Parathyroid adenoma (tissue), 2 donors: Measurements from ENCODE around the gene CLSTN2.

Experiments
- H2AFZ ChIP-seq: fragments of 300-600 bp; sonication (generic); one replicate; pipeline ENCODE4 v1.7.0; 2017; ENCODE audit warnings: antibody characterized with exemption, mild to moderate bottlenecking
- H3K27ac ChIP-seq: fragments of 300-600 bp; sonication (generic); one replicate; pipeline ENCODE4 v1.7.0; 2017
- H3K27me3 ChIP-seq: fragments of 300-600 bp; sonication (generic); one replicate; pipeline ENCODE4 v1.7.0; 2017; ENCODE audit warnings: low read length; ENCODE audit not compliant: control insufficient read depth, insufficient read depth
- H3K36me3 ChIP-seq: fragments of 300-600 bp; sonication (generic); one replicate; pipeline ENCODE4 v1.7.0; 2017; ENCODE audit warnings: low read length; ENCODE audit not compliant: control insufficient read depth, insufficient read depth
- H3K4me1 ChIP-seq: fragments of 300-600 bp; sonication (generic); one replicate; pipeline ENCODE4 v1.7.0; 2017; ENCODE audit warnings: control low read depth
- H3K4me2 ChIP-seq: fragments of 300-600 bp; sonication (generic); one replicate; pipeline ENCODE4 v1.7.0; 2017; ENCODE audit warnings: low read length
- H3K4me3 ChIP-seq: fragments of 300-600 bp; sonication (generic); one replicate; pipeline ENCODE4 v1.7.0; 2017; ENCODE audit warnings: low read depth, low read length
- H3K79me2 ChIP-seq: fragments of 300-600 bp; sonication (generic); one replicate; pipeline ENCODE4 v1.7.0; 2017; ENCODE audit warnings: control low read depth
- H3K9ac ChIP-seq: fragments of 300-600 bp; sonication (generic); one replicate; pipeline ENCODE4 v1.7.0; 2017; ENCODE audit warnings: mild to moderate bottlenecking
- H3K9me3 ChIP-seq: fragments of 300-600 bp; sonication (generic); one replicate; pipeline ENCODE4 v1.7.0; 2017; ENCODE audit warnings: low read length; ENCODE audit not compliant: control insufficient read depth
- CTCF ChIP-seq: fragments of 300-600 bp; sonication (generic); IDR thresholded peaks from one replicate; pipeline ENCODE4 v1.7.0; 2017; ENCODE audit warnings: antibody characterized with exemption, mild to moderate bottlenecking
- donor health status: primary hyperparathyroidism.

CLSTN2 gene

GRCh38 chr3:140370686-140371085 lies 435.7 kb downstream of the CLSTN2 start:
- no peak overlapping the region for H3K4me2 ChIP-seq
- H3K4me3 ChIP-seq = no peak overlapping the region
- TF ChIP-seq CTCF = no peak
- H3K27me3 ChIP-seq = no peaks in the 10 kb centered on the region
- H3K9ac ChIP-seq = no peak overlapping the region
- H3K27ac ChIP-seq = no peak overlapping the region
- H2AFZ ChIP-seq = no peak overlapping the region
- no peaks in the 10 kb centered on the region for H3K4me1 ChIP-seq
- H3K36me3 ChIP-seq = no peaks in the 10 kb centered on the region
- H3K79me2 ChIP-seq = no peaks in the 10 kb centered on the region
- H3K9me3 ChIP-seq = no peaks in the 10 kb centered on the region

- H3K79me2 ChIP-seq = no peaks in the 10 kb centered on the region
- no peak overlapping the region for H3K27ac ChIP-seq
- no peaks in the 10 kb centered on the region for H3K9me3 ChIP-seq
- H3K36me3 ChIP-seq = no peaks in the 10 kb centered on the region
- H3K27me3 ChIP-seq = no peaks in the 10 kb centered on the region
- H3K4me2 ChIP-seq = no peak overlapping the region
- H2AFZ ChIP-seq = no peak overlapping the region
- no peak overlapping the region for H3K4me3 ChIP-seq
- H3K9ac ChIP-seq = no peak overlapping the region
- no peak for TF ChIP-seq CTCF
- no peaks in the 10 kb centered on the region for H3K4me1 ChIP-seq
Measured at GRCh38 chr3:140373234-140373633, 438.2 kb downstream of the CLSTN2 start.

GRCh38 chr3:140375002-140375401 lies 440.0 kb downstream of the CLSTN2 start:
- Histone ChIP-seq H3K9ac (no peak overlapping the region), H3K27me3 (no peaks in the 10 kb centered on the region), H3K36me3 (no peaks in the 10 kb centered on the region), H2AFZ (no peak overlapping the region), H3K79me2 (no peaks in the 10 kb centered on the region), H3K27ac (no peak overlapping the region), H3K4me1 (no peaks in the 10 kb centered on the region), H3K9me3 (no peaks in the 10 kb centered on the region), H3K4me2 (no peak overlapping the region), H3K4me3 (no peak overlapping the region)
- TF ChIP-seq CTCF = no peak

GRCh38 chr3:140376136-140376889 lies 441.3 kb downstream of the CLSTN2 start:
- no peaks in the 10 kb centered on the region for H3K27me3 ChIP-seq
- no peak overlapping the region for H3K9ac ChIP-seq
- H3K4me2 ChIP-seq = no peak overlapping the region
- no peak for TF ChIP-seq CTCF
- H3K79me2 ChIP-seq = no peaks in the 10 kb centered on the region
- H3K4me3 ChIP-seq = no peak overlapping the region
- H3K27ac ChIP-seq = no peak overlapping the region
- H3K9me3 ChIP-seq = no peaks in the 10 kb centered on the region
- no peaks in the 10 kb centered on the region for H3K36me3 ChIP-seq
- no peak overlapping the region for H2AFZ ChIP-seq
- H3K4me1 ChIP-seq = no peaks in the 10 kb centered on the region

GRCh38 chr3:140377644-140378043 lies 442.7 kb downstream of the CLSTN2 start:
- Histone ChIP-seq H3K79me2 (no peaks in the 10 kb centered on the region), H3K36me3 (no peaks in the 10 kb centered on the region), H3K27ac (no peak overlapping the region), H3K9ac (no peak overlapping the region), H3K4me1 (no peaks in the 10 kb centered on the region), H3K4me3 (no peak overlapping the region), H3K9me3 (no peaks in the 10 kb centered on the region), H3K27me3 (no peaks in the 10 kb centered on the region), H2AFZ (no peak overlapping the region), H3K4me2 (no peak overlapping the region)
- TF ChIP-seq CTCF = no peak
